H1 (cell line): ENCODE data around the gene HYAL4. TPM values are rescaled to one million over a fixed set of nuclear protein-coding genes. Genes with fewer than 3 reads are reported as not detected.
"Not testable (repeated sequence)": the region's sequence is repeated elsewhere in the genome, so short reads cannot be mapped to it uniquely, and the experiment has no call there.

Experiments used
- CTCF ChIA-PET: fragments of 300-600 bp; sonication (Branson Sonifier 250); formaldehyde crosslinking; loops from one replicate; lab custom pipeline; 2021; ENCODE audit not compliant: partially characterized antibody; lab: Charles Lee
- POLR2A ChIA-PET: fragments of 300-600 bp; sonication (Branson Sonifier 250); formaldehyde crosslinking; loops from one replicate; lab custom pipeline; 2021; ENCODE audit warnings: inconsistent platforms; ENCODE audit not compliant: partially characterized antibody; lab: Charles Lee
- DNase-seq, 2 experiments: peaks; one replicate each; pipeline versions ENCODE4 v3.0.0 to v3.0.0-alpha.2; 2010 to 2022; ENCODE audit warnings: low spot score in 2 of 2, low read depth in 1 of 2, mixed read lengths in 1 of 2
- FAIRE-seq: peaks from 2 replicates; lab custom pipeline; 2011; peaks lifted over from hg19 to GRCh38; lab: Jason Lieb, UNC
- H2AFZ ChIP-seq: 2 replicates; pipeline ENCODE4 v1.8.1; 2012; ENCODE audit warnings: low read length, inconsistent platforms
- H2AK5ac ChIP-seq: 2 replicates; pipeline ENCODE4 v1.6.1; 2013; ENCODE audit warnings: low read depth, low read length
- H2BK120ac ChIP-seq: replicated peaks from 2 replicates; pipeline ENCODE3; 2013; ENCODE audit warnings: low read depth, low read length, inconsistent platforms
- H2BK12ac ChIP-seq: 2 replicates; pipeline ENCODE4 v1.6.1; 2013; ENCODE audit warnings: low read depth, low read length
- H2BK15ac ChIP-seq: 2 replicates; pipeline ENCODE4 v1.6.1; 2013; ENCODE audit warnings: low read length
- H2BK20ac ChIP-seq: 2 replicates; pipeline ENCODE4 v1.6.1; 2013; ENCODE audit warnings: low read length
- H2BK5ac ChIP-seq: 2 replicates; pipeline ENCODE4 v1.6.1; 2013; ENCODE audit warnings: low read depth, low read length
- H3K14ac ChIP-seq: 2 replicates; pipeline ENCODE4 v1.6.1; 2013; ENCODE audit warnings: inconsistent platforms; ENCODE audit not compliant: insufficient read length
- H3K18ac ChIP-seq: 2 replicates; pipeline ENCODE4 v1.6.1; 2013; ENCODE audit warnings: low read length; ENCODE audit errors: extremely low read depth
- H3K23ac ChIP-seq: 2 replicates; pipeline ENCODE4 v1.6.1; 2013; ENCODE audit warnings: inconsistent platforms; ENCODE audit not compliant: insufficient read length
- H3K23me2 ChIP-seq: 2 replicates; pipeline ENCODE4 v1.6.1; 2013; ENCODE audit warnings: low read depth, low read length
- H3K27ac ChIP-seq: 2 replicates; pipeline ENCODE4 v1.6.1; 2011; ENCODE audit warnings: low read depth, low read length, inconsistent platforms
- H3K27me3 ChIP-seq, 4 experiments: replicated peaks in 1 of 4; 1 replicate in 1 of 4; 2 replicates in 3 of 4; pipeline versions ENCODE4 v1.6.1 to v1.8.1; 2011 to 2013; ENCODE audit warnings: low read length in 3 of 4, mild to moderate bottlenecking in 3 of 4, inconsistent platforms in 2 of 4, mixed read lengths in 2 of 4, moderate library complexity in 1 of 4; ENCODE audit not compliant: control insufficient read depth in 3 of 4, insufficient read depth in 3 of 4; ENCODE audit errors: extremely low read depth in 1 of 4
- H3K36me3 ChIP-seq, 4 experiments: 2 replicates each; pipeline versions ENCODE4 v1.6.1 to v1.8.1; 2011 to 2013; ENCODE audit warnings: mild to moderate bottlenecking in 4 of 4, low read length in 3 of 4, moderate library complexity in 2 of 4, control low read depth in 1 of 4, inconsistent platforms in 1 of 4; ENCODE audit not compliant: insufficient read depth in 4 of 4, control insufficient read depth in 2 of 4
- H3K4ac ChIP-seq: replicated peaks from 2 replicates; pipeline ENCODE3; 2013; ENCODE audit warnings: low read length, low read depth, mixed read lengths, inconsistent platforms; ENCODE audit not compliant: insufficient read length
- H3K4me1 ChIP-seq, 4 experiments: replicated peaks in 1 of 4; 1 replicate in 1 of 4; 2 replicates in 3 of 4; pipeline versions ENCODE4 v1.6.1 to v1.8.1; 2011 to 2013; ENCODE audit warnings: low read length in 3 of 4, inconsistent platforms in 2 of 4, mixed read lengths in 1 of 4; ENCODE audit not compliant: insufficient read depth in 4 of 4, control insufficient read depth in 3 of 4
- H3K4me2 ChIP-seq, 2 experiments: 2 replicates each; pipeline versions ENCODE4 v1.6.1 to v1.8.1; 2011 to 2013; ENCODE audit warnings: low read depth in 2 of 2, low read length in 2 of 2, control low read depth in 1 of 2, inconsistent platforms in 1 of 2, mild to moderate bottlenecking in 1 of 2; ENCODE audit not compliant: insufficient read depth in 1 of 2
- H3K4me3 ChIP-seq, 4 experiments: fragments of 200-600, 300-600 bp in 1 of 4; sonication (generic), shearing (Covaris generic), sonication (Bioruptor Twin) in 1 of 4; 2 replicates each; pipeline versions ENCODE4 v1.5.1 to v1.8.1; 2011 to 2016; ENCODE audit warnings: low read length in 4 of 4, low read depth in 3 of 4, control low read depth in 2 of 4, inconsistent platforms in 2 of 4, mild to moderate bottlenecking in 2 of 4, mixed read lengths in 1 of 4, moderate library complexity in 1 of 4; ENCODE audit not compliant: insufficient read depth in 2 of 4; ENCODE audit errors: extremely low read depth in 1 of 4
- H3K56ac ChIP-seq: replicated peaks from 2 replicates; pipeline ENCODE3; 2013; ENCODE audit warnings: low read depth, mild to moderate bottlenecking, mixed read lengths, low read length, inconsistent platforms; ENCODE audit not compliant: insufficient read length
- H3K79me1 ChIP-seq: 2 replicates; pipeline ENCODE4 v1.6.1; 2013; ENCODE audit warnings: low read depth, low read length, control low read depth
- H3K79me2 ChIP-seq, 2 experiments: 2 replicates each; pipeline versions ENCODE4 v1.6.1 to v1.8.1; 2012 to 2013; ENCODE audit warnings: low read length in 2 of 2, mild to moderate bottlenecking in 2 of 2, inconsistent platforms in 1 of 2; ENCODE audit not compliant: insufficient read depth in 2 of 2, control insufficient read depth in 1 of 2
- H3K9ac ChIP-seq, 4 experiments: replicated peaks in 1 of 4; 1 replicate in 1 of 4; 2 replicates in 3 of 4; pipeline versions ENCODE4 v1.6.1 to v1.8.1; 2011 to 2013; ENCODE audit warnings: low read depth in 3 of 4, low read length in 3 of 4, control low read depth in 2 of 4, mild to moderate bottlenecking in 2 of 4, moderate library complexity in 2 of 4, inconsistent platforms in 1 of 4; ENCODE audit errors: extremely low read depth in 1 of 4
- H3K9me3 ChIP-seq, 2 experiments: 2 replicates each; pipeline versions ENCODE4 v1.6.1 to v1.8.1; 2012 to 2013; ENCODE audit warnings: mild to moderate bottlenecking in 2 of 2, moderate library complexity in 2 of 2, control low read depth in 1 of 2, inconsistent platforms in 1 of 2, low read depth in 1 of 2, low read length in 1 of 2, mixed read lengths in 1 of 2; ENCODE audit not compliant: insufficient read depth in 2 of 2
- H4K20me1 ChIP-seq, 2 experiments: replicated peaks in 1 of 2; 2 replicates each; pipeline versions ENCODE3 to v1.8.1; 2011 to 2013; ENCODE audit warnings: inconsistent platforms in 2 of 2, low read length in 2 of 2, mild to moderate bottlenecking in 1 of 2; ENCODE audit not compliant: insufficient read depth in 2 of 2, control insufficient read depth in 1 of 2
- H4K5ac ChIP-seq: 2 replicates; pipeline ENCODE4 v1.6.1; 2013; ENCODE audit warnings: low read length, low read depth, mixed read lengths, inconsistent platforms; ENCODE audit not compliant: insufficient read length
- H4K8ac ChIP-seq: 2 replicates; pipeline ENCODE4 v1.8.0; 2013; ENCODE audit warnings: mild to moderate bottlenecking, moderate library complexity, low read length, inconsistent platforms; ENCODE audit not compliant: insufficient read depth; ENCODE audit errors: extremely low read depth
- H4K91ac ChIP-seq: replicated peaks from 2 replicates; pipeline ENCODE3; 2013; ENCODE audit warnings: low read length, mixed read lengths, inconsistent platforms; ENCODE audit not compliant: insufficient read length
- CEBPB ChIP-seq: IDR thresholded peaks from 2 replicates; pipeline ENCODE4 v1.6.1; 2012; ENCODE audit warnings: low read depth, low read length
- CHD2 ChIP-seq: IDR thresholded peaks from 2 replicates; pipeline ENCODE4 v1.6.1; 2012; ENCODE audit warnings: low read length, improper control_type of control experiment
- KDM1A ChIP-seq: fragments of 200-600, 300-600 bp; sonication (generic); IDR thresholded peaks from 2 replicates; pipeline ENCODE4 v1.7.1; 2016; ENCODE audit warnings: mild to moderate bottlenecking, low read length, borderline replicate concordance
- MAX ChIP-seq: IDR thresholded peaks from 2 replicates; pipeline ENCODE4 v1.6.1; 2012; ENCODE audit warnings: inconsistent platforms
- SP2 ChIP-seq: IDR thresholded peaks from 2 replicates; pipeline ENCODE4 v1.6.1; 2012; ENCODE audit warnings: mild to moderate bottlenecking, low read length, inconsistent platforms
- SP4 ChIP-seq: IDR thresholded peaks from 2 replicates; pipeline ENCODE4 v1.6.1; 2012; ENCODE audit warnings: low read length, inconsistent platforms
- WGBS, 2 experiments: shearing (Covaris generic) in 1 of 2; methylation state at CpG; one replicate each; pipeline versions ENCODE4 v1.1.6 to v1.1.7; 2013 to 2015; ENCODE audit warnings: low lambda C conversion rate in 2 of 2, mixed read lengths in 2 of 2, inconsistent platforms in 1 of 2, low coverage in 1 of 2, missing lambda C conversion rate in 1 of 2; ENCODE audit not compliant: insufficient replicate concordance in 2 of 2, insufficient coverage in 1 of 2, insufficient read length in 1 of 2; ENCODE audit errors: extremely low coverage in 1 of 2, missing lambda C conversion rate in 1 of 2; 5-methylcytosine and 5-hydroxymethylcytosine counted together
- polyA plus RNA-seq, 7 experiments: library from polyadenylated mRNA; depleted of rRNA in 3 of 7; stranded (reverse) in 5 of 7; unstranded in 2 of 7; fragments of >200 nt in 5 of 7; fragments of 200-250 nt in 2 of 7; gene quantifications; 1 replicate in 5 of 7; 2 replicates in 1 of 7; 4 replicates in 1 of 7; pipeline versions ENCODE4 v1.2.1 to v1.2.3, GENCODE V29; 2011 to 2013; ENCODE audit warnings: missing spikeins in 2 of 7, mixed read lengths in 2 of 7
- total RNA-seq: library from RNA; stranded (reverse); fragmentation: NEBNext Ultra II Directional; extraction: Animal tissue kit (Norgen Biotek cat#: 25700); gene quantifications from 2 replicates; pipeline ENCODE4 v1.2.1, GENCODE V29; 2021

The HYAL4 gene
- total and polyA plus RNA-seq, 2 of the 8 experiments (the other 6 are each of a cell fraction or from before 2014, with no cell fraction given) = not detected

DNA sequence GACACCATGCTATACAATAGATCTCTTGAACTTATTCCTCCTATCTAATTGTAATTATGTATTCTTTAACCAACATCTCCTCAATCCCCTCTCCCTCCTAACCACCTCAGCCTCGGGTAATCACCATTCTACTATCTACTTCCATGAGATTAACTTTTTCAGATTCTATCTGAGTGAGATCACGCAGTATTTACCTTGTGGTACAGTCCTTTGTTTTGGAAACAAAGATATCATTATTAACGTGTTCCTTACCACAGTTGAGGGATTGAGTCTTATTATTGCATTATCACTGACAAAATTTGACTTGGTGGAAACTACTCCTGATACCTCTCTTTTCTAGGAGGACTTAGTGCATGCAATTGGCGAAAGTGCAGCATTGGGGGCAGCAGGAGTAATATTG is 26.0 kb upstream of the HYAL4 start (continued):
- TF ChIP-seq KDM1A (no peak), SP4 (no peak), SP2 (no peak), CHD2 (no peak), CEBPB (no peak), MAX (no peak)
- TF ChIP-seq, all 59 proteins: peak for 0

DNA sequence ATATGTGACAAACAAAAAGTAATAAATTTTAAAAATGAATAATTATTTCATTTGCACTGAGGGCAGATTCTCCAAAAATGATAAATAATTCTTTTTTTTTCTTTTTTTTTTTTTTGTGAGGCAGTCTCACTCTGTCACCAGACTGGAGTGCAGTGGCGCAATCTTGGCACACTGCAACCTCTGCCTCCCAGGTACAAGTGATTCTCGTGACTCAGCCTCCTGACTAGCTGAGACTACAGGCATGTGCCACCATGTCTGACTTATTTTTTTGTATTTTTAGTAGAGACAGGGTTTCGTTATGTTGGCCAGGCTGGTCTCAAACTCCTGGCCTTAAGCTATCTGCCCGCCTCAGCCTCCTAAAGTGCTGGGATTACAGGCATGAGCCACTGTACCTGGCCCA is 25.2 kb upstream of the HYAL4 start:
- POLR2A ChIA-PET, H4K20me1 ChIP-seq: not testable (repeated sequence)
- 91% methylated on average over 4 of the region's 4 CpGs; no CpG with 5 or more reads in 1 of the 2 experiments for WGBS, 2 experiments

More for the DNA sequence above, 25.2 kb upstream of the HYAL4 start:
- not testable (repeated sequence) for H4K5ac ChIP-seq, H2AK5ac ChIP-seq, H3K4me2 ChIP-seq, H3K36me3 ChIP-seq, H4K91ac ChIP-seq, H3K9ac ChIP-seq, H3K27me3 ChIP-seq, H2AFZ ChIP-seq, H2BK5ac ChIP-seq, H3K14ac ChIP-seq, H3K23ac ChIP-seq, H3K9me3 ChIP-seq, FAIRE-seq, H3K18ac ChIP-seq, H3K79me1 ChIP-seq, H3K27ac ChIP-seq, H3K4me3 ChIP-seq, H2BK12ac ChIP-seq, H3K4ac ChIP-seq, H4K8ac ChIP-seq, H3K56ac ChIP-seq, H3K4me1 ChIP-seq, H3K79me2 ChIP-seq, H3K23me2 ChIP-seq, H2BK20ac ChIP-seq, H2BK120ac ChIP-seq, H2BK15ac ChIP-seq, DNase-seq
- CTCF ChIA-PET = interaction anchor here (0.7 kb wide), 1 partner anchor 259 kb away, joined by 3 read pairs; no protein-coding TSS in a partner anchor
